NAMALWA (cell line): Measurements from ENCODE around the gene TMEM108.

Source experiments
- DNase-seq: peaks from one replicate; pipeline ENCODE4 v3.0.0-alpha.2; 2015; ENCODE audit warnings: low spot score

The TMEM108 gene

GRCh38 chr3:133119176-133119575, 81.0 kb downstream of the TMEM108 start:
- no peak for DNase-seq

GRCh38 chr3:133121450-133121849, 83.3 kb downstream of the TMEM108 start:
- no peak for DNase-seq

GRCh38 chr3:133123636-133124035, 85.4 kb downstream of the TMEM108 start:
- no peak for DNase-seq

GRCh38 chr3:133124511-133124910, 86.3 kb downstream of the TMEM108 start:
- DNase-seq = no peak

GRCh38 chr3:133125171-133125570, 87.0 kb downstream of the TMEM108 start:
- DNase-seq = no peak

- DNase-seq = no peak
Observed at GRCh38 chr3:133125802-133126201, 87.6 kb downstream of the TMEM108 start.

- no peak for DNase-seq
Observed at GRCh38 chr3:133127381-133127780, 89.2 kb downstream of the TMEM108 start.

GRCh38 chr3:133130168-133130567, 92.0 kb downstream of the TMEM108 start:
- DNase-seq = no peak

- no peak for DNase-seq
Observed at GRCh38 chr3:133135306-133135705, 97.1 kb downstream of the TMEM108 start.

GRCh38 chr3:133136114-133137041, 98.2 kb downstream of the TMEM108 start:
- DNase-seq = no peak

- no peak for DNase-seq
Observed at GRCh38 chr3:133137042-133137996, 99.1 kb downstream of the TMEM108 start.

GRCh38 chr3:133138017-133138416, 99.8 kb downstream of the TMEM108 start:
- DNase-seq = peak; percentile 15

- no peak for DNase-seq
Observed at GRCh38 chr3:133152056-133152455, 113.9 kb downstream of the TMEM108 start.

GRCh38 chr3:133152681-133153220, 114.6 kb downstream of the TMEM108 start:
- no peak for DNase-seq

GRCh38 chr3:133153382-133153781, 115.2 kb downstream of the TMEM108 start:
- no peak for DNase-seq

- DNase-seq = no peak
Observed at GRCh38 chr3:133157716-133158115, 119.5 kb downstream of the TMEM108 start.

- no peak for DNase-seq
Observed at GRCh38 chr3:133158686-133159085, 120.5 kb downstream of the TMEM108 start.

GRCh38 chr3:133159498-133160475, 121.6 kb downstream of the TMEM108 start:
- no peak for DNase-seq

GRCh38 chr3:133161656-133162055, 123.5 kb downstream of the TMEM108 start:
- no peak for DNase-seq

- no peak for DNase-seq
Observed at GRCh38 chr3:133162265-133162664, 124.1 kb downstream of the TMEM108 start.

GRCh38 chr3:133162670-133163305, 124.6 kb downstream of the TMEM108 start:
- no peak for DNase-seq
